HEK293 (cell line): Measurements from ENCODE around the gene ITGA5.

Source experiments
- GFI1B ChIP-seq: fragments of 450-650 bp; formaldehyde crosslinking; IDR thresholded peaks from 2 replicates; pipeline ENCODE4 v1.5.1; 2016; ENCODE audit warnings: missing biosample characterization, missing genetic modification characterization
- HIC1 ChIP-seq: fragments of 450-650 bp; formaldehyde crosslinking; IDR thresholded peaks from 2 replicates; pipeline ENCODE4 v1.5.1; 2016; ENCODE audit warnings: missing biosample characterization, missing genetic modification characterization
- KLF1 ChIP-seq: fragments of 450-650 bp; formaldehyde crosslinking; IDR thresholded peaks from 2 replicates; pipeline ENCODE4 v1.5.1; 2016; ENCODE audit warnings: missing biosample characterization, missing genetic modification characterization
- MYNN ChIP-seq: fragments of 450-650 bp; formaldehyde crosslinking; IDR thresholded peaks from 2 replicates; pipeline ENCODE4 v1.5.1; 2016; ENCODE audit warnings: missing biosample characterization, missing genetic modification characterization, borderline replicate concordance
- OSR2 ChIP-seq: fragments of 450-650 bp; formaldehyde crosslinking; IDR thresholded peaks from 2 replicates; pipeline ENCODE4 v1.5.1; 2016; ENCODE audit warnings: missing biosample characterization, missing genetic modification characterization
- PRDM1 ChIP-seq: fragments of 450-650 bp; formaldehyde crosslinking; IDR thresholded peaks from 2 replicates; pipeline ENCODE4; 2016; ENCODE audit warnings: missing biosample characterization, missing genetic modification characterization
- SCRT1 ChIP-seq: fragments of 450-650 bp; formaldehyde crosslinking; IDR thresholded peaks from 2 replicates; pipeline ENCODE4 v1.5.1; 2016; ENCODE audit warnings: missing biosample characterization, missing genetic modification characterization, borderline replicate concordance
- SETDB1 ChIP-seq: IDR thresholded peaks from one replicate; pipeline ENCODE4 v1.6.1; 2017; ENCODE audit warnings: mild to moderate bottlenecking, low read length, moderate library complexity, mixed read lengths; ENCODE audit not compliant: insufficient read length
- SP2 ChIP-seq: fragments of 450-650 bp; formaldehyde crosslinking; IDR thresholded peaks from 2 replicates; pipeline ENCODE4 v1.5.1; 2016; ENCODE audit warnings: missing biosample characterization, missing genetic modification characterization
- ZNF214 ChIP-seq: fragments of 450-650 bp; formaldehyde crosslinking; IDR thresholded peaks from 2 replicates; pipeline ENCODE4 v1.5.1; 2017; ENCODE audit warnings: missing biosample characterization, mild to moderate bottlenecking, missing genetic modification characterization, borderline replicate concordance
- ZNF266 ChIP-seq: fragments of 450-650 bp; formaldehyde crosslinking; IDR thresholded peaks from 2 replicates; pipeline ENCODE4 v1.5.1; 2016; ENCODE audit warnings: missing biosample characterization, missing genetic modification characterization, low read depth
- ZNF362 ChIP-seq: fragments of 450-650 bp; formaldehyde crosslinking; IDR thresholded peaks from 2 replicates; pipeline ENCODE4 v1.5.1; 2016; ENCODE audit warnings: missing biosample characterization, missing genetic modification characterization
- ZNF518A ChIP-seq: fragments of 450-650 bp; formaldehyde crosslinking; conservative IDR thresholded peaks from 2 replicates; pipeline ENCODE4 v1.5.1; 2016; ENCODE audit warnings: low read depth, missing biosample characterization, missing genetic modification characterization
- TF ChIP-seq, protein P1 (sequence below): fragments of 450-650 bp; formaldehyde crosslinking; IDR thresholded peaks from 2 replicates; pipeline ENCODE4 v1.5.1; 2016; ENCODE audit warnings: missing biosample characterization, missing genetic modification characterization
- TF ChIP-seq, protein P2 (sequence below): fragments of 450-650 bp; formaldehyde crosslinking; IDR thresholded peaks from 2 replicates; pipeline ENCODE4 v1.5.1; 2017; ENCODE audit warnings: missing biosample characterization, missing genetic modification characterization
- TF ChIP-seq, protein P3 (sequence below): fragments of 450-650 bp; formaldehyde crosslinking; IDR thresholded peaks from 2 replicates; pipeline ENCODE4 v1.5.1; 2016; ENCODE audit warnings: missing biosample characterization, missing genetic modification characterization, borderline replicate concordance

ITGA5 gene

DNA sequence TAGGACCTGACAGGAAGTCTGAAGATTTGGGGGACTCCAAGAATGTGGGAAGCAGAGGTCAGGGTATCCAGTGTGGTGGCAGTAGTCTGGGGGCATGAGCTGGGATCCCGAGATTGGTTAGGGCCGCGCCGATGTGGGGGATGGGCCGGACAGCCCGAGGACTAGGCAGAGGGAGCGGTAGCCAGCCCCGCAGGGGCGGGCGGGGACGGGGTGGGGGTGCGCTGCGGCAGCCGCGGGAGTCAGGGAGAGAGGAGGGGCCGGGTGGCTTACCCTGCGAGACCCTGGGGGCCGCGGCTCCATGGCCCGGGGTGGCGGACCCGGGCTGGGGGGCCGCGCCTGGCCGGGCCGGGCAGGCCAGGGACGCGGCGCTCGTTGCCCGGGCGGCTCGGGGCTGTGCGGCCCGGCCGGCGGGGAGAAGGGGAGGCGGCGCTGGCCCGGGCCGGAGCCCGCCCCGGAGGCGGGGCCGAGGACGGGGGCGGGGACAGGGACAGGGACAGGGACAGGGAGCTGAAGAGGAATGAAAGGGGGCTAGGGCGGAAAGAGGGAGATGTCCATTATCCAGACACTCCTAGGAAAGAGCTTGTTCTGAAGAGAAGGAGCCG lies 40.2 kb downstream of the ITGA5 start (continued):
- TF ChIP-seq HIC1 (tag by site-specific recombination): no peak
- no peak for TF ChIP-seq GFI1B
- peak; percentile 40; the same call in 1 of the 2 replicates for TF ChIP-seq KLF1 (tag by site-specific recombination)
- TF ChIP-seq, protein P1, sequence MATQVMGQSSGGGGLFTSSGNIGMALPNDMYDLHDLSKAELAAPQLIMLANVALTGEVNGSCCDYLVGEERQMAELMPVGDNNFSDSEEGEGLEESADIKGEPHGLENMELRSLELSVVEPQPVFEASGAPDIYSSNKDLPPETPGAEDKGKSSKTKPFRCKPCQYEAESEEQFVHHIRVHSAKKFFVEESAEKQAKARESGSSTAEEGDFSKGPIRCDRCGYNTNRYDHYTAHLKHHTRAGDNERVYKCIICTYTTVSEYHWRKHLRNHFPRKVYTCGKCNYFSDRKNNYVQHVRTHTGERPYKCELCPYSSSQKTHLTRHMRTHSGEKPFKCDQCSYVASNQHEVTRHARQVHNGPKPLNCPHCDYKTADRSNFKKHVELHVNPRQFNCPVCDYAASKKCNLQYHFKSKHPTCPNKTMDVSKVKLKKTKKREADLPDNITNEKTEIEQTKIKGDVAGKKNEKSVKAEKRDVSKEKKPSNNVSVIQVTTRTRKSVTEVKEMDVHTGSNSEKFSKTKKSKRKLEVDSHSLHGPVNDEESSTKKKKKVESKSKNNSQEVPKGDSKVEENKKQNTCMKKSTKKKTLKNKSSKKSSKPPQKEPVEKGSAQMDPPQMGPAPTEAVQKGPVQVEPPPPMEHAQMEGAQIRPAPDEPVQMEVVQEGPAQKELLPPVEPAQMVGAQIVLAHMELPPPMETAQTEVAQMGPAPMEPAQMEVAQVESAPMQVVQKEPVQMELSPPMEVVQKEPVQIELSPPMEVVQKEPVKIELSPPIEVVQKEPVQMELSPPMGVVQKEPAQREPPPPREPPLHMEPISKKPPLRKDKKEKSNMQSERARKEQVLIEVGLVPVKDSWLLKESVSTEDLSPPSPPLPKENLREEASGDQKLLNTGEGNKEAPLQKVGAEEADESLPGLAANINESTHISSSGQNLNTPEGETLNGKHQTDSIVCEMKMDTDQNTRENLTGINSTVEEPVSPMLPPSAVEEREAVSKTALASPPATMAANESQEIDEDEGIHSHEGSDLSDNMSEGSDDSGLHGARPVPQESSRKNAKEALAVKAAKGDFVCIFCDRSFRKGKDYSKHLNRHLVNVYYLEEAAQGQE: no peak
- no peak for TF ChIP-seq MYNN (tag by site-specific recombination)
- TF ChIP-seq, protein P2, sequence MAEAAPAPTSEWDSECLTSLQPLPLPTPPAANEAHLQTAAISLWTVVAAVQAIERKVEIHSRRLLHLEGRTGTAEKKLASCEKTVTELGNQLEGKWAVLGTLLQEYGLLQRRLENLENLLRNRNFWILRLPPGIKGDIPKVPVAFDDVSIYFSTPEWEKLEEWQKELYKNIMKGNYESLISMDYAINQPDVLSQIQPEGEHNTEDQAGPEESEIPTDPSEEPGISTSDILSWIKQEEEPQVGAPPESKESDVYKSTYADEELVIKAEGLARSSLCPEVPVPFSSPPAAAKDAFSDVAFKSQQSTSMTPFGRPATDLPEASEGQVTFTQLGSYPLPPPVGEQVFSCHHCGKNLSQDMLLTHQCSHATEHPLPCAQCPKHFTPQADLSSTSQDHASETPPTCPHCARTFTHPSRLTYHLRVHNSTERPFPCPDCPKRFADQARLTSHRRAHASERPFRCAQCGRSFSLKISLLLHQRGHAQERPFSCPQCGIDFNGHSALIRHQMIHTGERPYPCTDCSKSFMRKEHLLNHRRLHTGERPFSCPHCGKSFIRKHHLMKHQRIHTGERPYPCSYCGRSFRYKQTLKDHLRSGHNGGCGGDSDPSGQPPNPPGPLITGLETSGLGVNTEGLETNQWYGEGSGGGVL (tag by site-specific recombination): no peak
- TF ChIP-seq, protein P3, sequence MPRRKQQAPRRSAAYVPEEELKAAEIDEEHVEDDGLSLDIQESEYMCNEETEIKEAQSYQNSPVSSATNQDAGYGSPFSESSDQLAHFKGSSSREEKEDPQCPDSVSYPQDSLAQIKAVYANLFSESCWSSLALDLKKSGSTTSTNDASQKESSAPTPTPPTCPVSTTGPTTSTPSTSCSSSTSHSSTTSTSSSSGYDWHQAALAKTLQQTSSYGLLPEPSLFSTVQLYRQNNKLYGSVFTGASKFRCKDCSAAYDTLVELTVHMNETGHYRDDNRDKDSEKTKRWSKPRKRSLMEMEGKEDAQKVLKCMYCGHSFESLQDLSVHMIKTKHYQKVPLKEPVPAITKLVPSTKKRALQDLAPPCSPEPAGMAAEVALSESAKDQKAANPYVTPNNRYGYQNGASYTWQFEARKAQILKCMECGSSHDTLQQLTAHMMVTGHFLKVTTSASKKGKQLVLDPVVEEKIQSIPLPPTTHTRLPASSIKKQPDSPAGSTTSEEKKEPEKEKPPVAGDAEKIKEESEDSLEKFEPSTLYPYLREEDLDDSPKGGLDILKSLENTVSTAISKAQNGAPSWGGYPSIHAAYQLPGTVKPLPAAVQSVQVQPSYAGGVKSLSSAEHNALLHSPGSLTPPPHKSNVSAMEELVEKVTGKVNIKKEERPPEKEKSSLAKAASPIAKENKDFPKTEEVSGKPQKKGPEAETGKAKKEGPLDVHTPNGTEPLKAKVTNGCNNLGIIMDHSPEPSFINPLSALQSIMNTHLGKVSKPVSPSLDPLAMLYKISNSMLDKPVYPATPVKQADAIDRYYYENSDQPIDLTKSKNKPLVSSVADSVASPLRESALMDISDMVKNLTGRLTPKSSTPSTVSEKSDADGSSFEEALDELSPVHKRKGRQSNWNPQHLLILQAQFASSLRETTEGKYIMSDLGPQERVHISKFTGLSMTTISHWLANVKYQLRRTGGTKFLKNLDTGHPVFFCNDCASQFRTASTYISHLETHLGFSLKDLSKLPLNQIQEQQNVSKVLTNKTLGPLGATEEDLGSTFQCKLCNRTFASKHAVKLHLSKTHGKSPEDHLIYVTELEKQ (tag by site-specific recombination): no peak
- TF ChIP-seq ZNF214 (tag by site-specific recombination): no peak
- no peak for TF ChIP-seq PRDM1 (tag by site-specific recombination)
- TF ChIP-seq SCRT1: no peak
- no peak for TF ChIP-seq ZNF518A (tag by site-specific recombination)
- no peak for TF ChIP-seq SETDB1
- no peak for TF ChIP-seq OSR2 (tag by site-specific recombination)
- TF ChIP-seq SP2: peak; percentile 39
- TF ChIP-seq ZNF362 (tag by site-specific recombination): no peak
- no peak for TF ChIP-seq ZNF266 (tag by site-specific recombination)
